ENCODE data around the gene PRKCB.

Gene PRKCB

GRCh38 chr16:23807028-23807427 lies 28.8 kb upstream of the PRKCB start:
- no peaks in the 10 kb centered on the region for H4K20me1 ChIP-seq (ENCODE audit: insufficient read depth)
- no peaks in the 10 kb centered on the region for H3K36me3 ChIP-seq (ENCODE audit: insufficient read depth)
- no peak overlapping the region for H3K4me3 ChIP-seq (IDR thresholded peaks at IDR 0.05; ENCODE audit: insufficient read depth, low read depth, low read length)
- no peak overlapping the region for H3K4me2 ChIP-seq
- H3K4me1 ChIP-seq (ENCODE audit: low read depth, poor library complexity, severe bottlenecking), result peaks cover 4% of the 10 kb centered on the region
- no peaks in the 10 kb centered on the region; the same call in 1 of the 2 replicates for H3K27me3 ChIP-seq (ENCODE audit: insufficient read depth, low read depth)
- H2AFZ ChIP-seq (ENCODE audit: low read depth), result no peak overlapping the region
- no peak overlapping the region for H3K9ac ChIP-seq
- no peak overlapping the region for H3K27ac ChIP-seq
- no peak for TF ChIP-seq CTCF (conservative IDR thresholded peaks at IDR 0.05; ENCODE audit: low read depth, low read length)
- no peaks in the 10 kb centered on the region for H3K79me2 ChIP-seq (ENCODE audit: insufficient read depth, low read depth)

- Histone ChIP-seq H3K9ac (no peak overlapping the region), H3K4me3 (IDR thresholded peaks at IDR 0.05; ENCODE audit: insufficient read depth, low read depth, low read length) (no peak overlapping the region), H3K79me2 (ENCODE audit: insufficient read depth, low read depth) (no peaks in the 10 kb centered on the region), H4K20me1 (ENCODE audit: insufficient read depth) (no peaks in the 10 kb centered on the region), H3K27ac (no peak overlapping the region), H3K27me3 (ENCODE audit: insufficient read depth, low read depth) (no peaks in the 10 kb centered on the region), H3K4me1 (ENCODE audit: low read depth, poor library complexity, severe bottlenecking) (no peaks in the 10 kb centered on the region), H3K4me2 (no peak overlapping the region), H2AFZ (ENCODE audit: low read depth) (no peak overlapping the region), H3K36me3 (ENCODE audit: insufficient read depth) (no peaks in the 10 kb centered on the region)
- no peak for TF ChIP-seq CTCF (conservative IDR thresholded peaks at IDR 0.05; ENCODE audit: low read depth, low read length)
Observed at GRCh38 chr16:23821467-23821866, 14.3 kb upstream of the PRKCB start.

GRCh38 chr16:23821875-23822688 lies 13.7 kb upstream of the PRKCB start:
- Histone ChIP-seq H3K79me2 (ENCODE audit: insufficient read depth, low read depth) (no peaks in the 10 kb centered on the region), H4K20me1 (ENCODE audit: insufficient read depth) (no peaks in the 10 kb centered on the region), H2AFZ (ENCODE audit: low read depth) (no peak overlapping the region), H3K4me1 (ENCODE audit: low read depth, poor library complexity, severe bottlenecking) (no peaks in the 10 kb centered on the region), H3K27ac (no peak overlapping the region), H3K27me3 (ENCODE audit: insufficient read depth, low read depth) (no peaks in the 10 kb centered on the region), H3K4me2 (no peak overlapping the region), H3K36me3 (ENCODE audit: insufficient read depth) (no peaks in the 10 kb centered on the region), H3K9ac (no peak overlapping the region), H3K4me3 (IDR thresholded peaks at IDR 0.05; ENCODE audit: insufficient read depth, low read depth, low read length) (no peak overlapping the region)
- no peak for TF ChIP-seq CTCF (conservative IDR thresholded peaks at IDR 0.05; ENCODE audit: low read depth, low read length)

- H3K36me3 ChIP-seq (ENCODE audit: insufficient read depth), result no peaks in the 10 kb centered on the region
- no peaks in the 10 kb centered on the region for H3K79me2 ChIP-seq (ENCODE audit: insufficient read depth, low read depth)
- no peak overlapping the region for H2AFZ ChIP-seq (ENCODE audit: low read depth)
- H3K27me3 ChIP-seq (ENCODE audit: insufficient read depth, low read depth), result no peaks in the 10 kb centered on the region
- H3K4me3 ChIP-seq (IDR thresholded peaks at IDR 0.05; ENCODE audit: insufficient read depth, low read depth, low read length), result no peak overlapping the region
- H3K4me2 ChIP-seq, result no peak overlapping the region
- H4K20me1 ChIP-seq (ENCODE audit: insufficient read depth), result no peaks in the 10 kb centered on the region
- no peak for TF ChIP-seq CTCF (conservative IDR thresholded peaks at IDR 0.05; ENCODE audit: low read depth, low read length)
- H3K9ac ChIP-seq, result no peak overlapping the region
- no peak overlapping the region for H3K27ac ChIP-seq
- H3K4me1 ChIP-seq (ENCODE audit: low read depth, poor library complexity, severe bottlenecking), result no peaks in the 10 kb centered on the region
Observed at GRCh38 chr16:23823475-23824384, 12.1 kb upstream of the PRKCB start.
